OCI-LY7 (cell line): Measurements from ENCODE around the gene NME2. TPM values are rescaled to one million over a fixed set of nuclear protein-coding genes. Genes with fewer than 3 reads are reported as not detected.

Experiments used
- BruUV-seq: library from RNA; stranded (reverse); fragments of 400-500 nt; replicated peaks from 2 replicates; lab custom pipeline; 2021; lab: Mats Ljungman, UMichigan
- CTCF ChIA-PET: fragments of 300-600 bp; sonication (Branson Sonifier 250); formaldehyde crosslinking; loops from one replicate; lab custom pipeline; 2022; ENCODE audit warnings: antibody characterized with exemption; ENCODE audit not compliant: unreplicated experiment; lab: Charles Lee
- POLR2A ChIA-PET: fragments of 300-600 bp; sonication (Branson Sonifier 250); formaldehyde crosslinking; loops from one replicate; lab custom pipeline; 2022; ENCODE audit warnings: antibody characterized with exemption; lab: Charles Lee
- DNase-seq: peaks from one replicate; pipeline ENCODE4 v3.0.0-alpha.2; 2015; ENCODE audit warnings: low spot score
- H2AFZ ChIP-seq: fragments of 200-600 bp; sonication (generic), shearing (Covaris generic); 2 replicates; pipeline ENCODE4 v1.6.1; 2014; ENCODE audit warnings: mild to moderate bottlenecking, antibody characterized with exemption, low read length, moderate library complexity
- H3K27ac ChIP-seq: fragments of 200-600 bp; sonication (generic); 2 replicates; pipeline ENCODE4 v1.5.1; 2014; ENCODE audit warnings: mixed run types, low read depth, mild to moderate bottlenecking, moderate library complexity, low read length, inconsistent platforms; ENCODE audit not compliant: poor library complexity, severe bottlenecking
- H3K36me3 ChIP-seq: fragments of 200-600 bp; sonication (generic); 2 replicates; pipeline ENCODE4 v1.6.1; 2014; ENCODE audit warnings: mild to moderate bottlenecking, antibody characterized with exemption, low read length, moderate library complexity, mixed read lengths; ENCODE audit not compliant: insufficient read depth
- H3K4me1 ChIP-seq: fragments of 200-600 bp; sonication (generic); 2 replicates; pipeline ENCODE4 v1.5.1; 2014; ENCODE audit warnings: mild to moderate bottlenecking, low read length; ENCODE audit not compliant: insufficient read depth, poor library complexity, severe bottlenecking
- H3K4me2 ChIP-seq: fragments of 200-600 bp; sonication (generic); 2 replicates; pipeline ENCODE4 v1.6.1; 2014; ENCODE audit warnings: mild to moderate bottlenecking, low read length
- H3K4me3 ChIP-seq: fragments of 200-600 bp; sonication (generic); 2 replicates; pipeline ENCODE4 v1.5.1; 2014; ENCODE audit warnings: mild to moderate bottlenecking, low read depth, low read length; ENCODE audit not compliant: poor library complexity, severe bottlenecking
- H3K79me2 ChIP-seq: fragments of 200-600 bp; sonication (generic); 2 replicates; pipeline ENCODE4 v1.6.1; 2016; ENCODE audit warnings: low read depth, mild to moderate bottlenecking, low read length, moderate library complexity, mixed read lengths; ENCODE audit not compliant: insufficient read depth
- H3K9me2 ChIP-seq: fragments of 200-600 bp; sonication (generic); 2 replicates; pipeline ENCODE4 v1.6.1; 2016; ENCODE audit warnings: mild to moderate bottlenecking, low read length, mixed read lengths; ENCODE audit not compliant: insufficient read depth
- H3K9me3 ChIP-seq: fragments of 200-600 bp; sonication (generic); 2 replicates; pipeline ENCODE4 v1.6.1; 2014; ENCODE audit warnings: mild to moderate bottlenecking, mixed run types, low read length, mixed read lengths
- H4K20me1 ChIP-seq: fragments of 200-600 bp; sonication (generic); 2 replicates; pipeline ENCODE4 v1.6.1; 2014; ENCODE audit warnings: mild to moderate bottlenecking, antibody characterized with exemption, low read length, moderate library complexity, mixed read lengths; ENCODE audit not compliant: insufficient read depth
- CTCF ChIP-seq: fragments of 200-600 bp; sonication (generic); conservative IDR thresholded peaks from 2 replicates; pipeline ENCODE4 v1.5.1; 2014; ENCODE audit warnings: mild to moderate bottlenecking, antibody characterized with exemption, low read length, moderate library complexity, mixed read lengths
- EZH2phosphoT487 ChIP-seq: fragments of 200-600 bp; sonication (generic); IDR thresholded peaks from 2 replicates; pipeline ENCODE4 v1.6.1; 2018; ENCODE audit warnings: low read depth, borderline replicate concordance, mild to moderate bottlenecking, mixed run types, antibody characterized with exemption, low read length, moderate library complexity, mixed read lengths
- intact Hi-C: fragments of 100-400 bp; cut with micrococcal nuclease; formaldehyde crosslinking; loops from one replicate; pipeline ENCODE4 v1.10.0; 2022; ENCODE audit not compliant: unreplicated experiment
- total RNA-seq, 2 experiments: library from RNA; depleted of rRNA in 1 of 2; stranded (reverse); fragments of >200 nt in 1 of 2; shearing (Covaris generic) in 1 of 2; gene quantifications; 2 replicates each; pipeline ENCODE4 v1.2.3, GENCODE V29; 2014 to 2022

NME2 gene
- total RNA-seq, 2 experiments from 2014 or later, result 369 to 582 TPM

GRCh38 chr17:51155416-51155815, 10.8 kb upstream of the NME2 start:
- peaks cover 56% of the 10 kb centered on the region for H3K36me3 ChIP-seq
- H3K79me2 ChIP-seq, result peaks cover 55% of the 10 kb centered on the region
- intact Hi-C loops, result no loop called here
- H3K4me1 ChIP-seq, result peaks cover 21% of the 10 kb centered on the region
- H2AFZ ChIP-seq, result no peak overlapping the region
- no peak for TF ChIP-seq CTCF
- TF ChIP-seq EZH2phosphoT487, result no peak
- POLR2A ChIA-PET, result interaction anchor here (0.6 to 1.7 kb wide), 3 partner anchors 9 to 289 kb away, joined by 3 to 4 read pairs (median 4); partner anchors contain the start of gene TOB1
- no peak overlapping the region for H3K27ac ChIP-seq
- peak overlapping the region; percentile 91 for H3K4me3 ChIP-seq
- peaks cover 10% of the 10 kb centered on the region; the same call in 1 of the 2 replicates for H4K20me1 ChIP-seq
- CTCF ChIA-PET, result no interaction called here
- H3K4me2 ChIP-seq, result peak overlapping the region; percentile 90
- H3K9me3 ChIP-seq, result no peaks in the 10 kb centered on the region
- no TSS peak for BruUV-seq
- DNase-seq, result no peak
- H3K9me2 ChIP-seq, result no peaks in the 10 kb centered on the region

GRCh38 chr17:51159604-51160003, 6.6 kb upstream of the NME2 start:
- Histone ChIP-seq H3K4me3 (no peak overlapping the region), H3K4me1 (peaks cover 12% of the 10 kb centered on the region), H3K9me3 (no peaks in the 10 kb centered on the region), H3K9me2 (no peaks in the 10 kb centered on the region), H3K27ac (no peak overlapping the region), H4K20me1 (peaks cover 10% of the 10 kb centered on the region; the same call in 1 of the 2 replicates), H2AFZ (no peak overlapping the region), H3K36me3 (peaks cover 86% of the 10 kb centered on the region), H3K79me2 (peaks cover 44% of the 10 kb centered on the region), H3K4me2 (no peak overlapping the region)
- TF ChIP-seq CTCF, result no peak
- TF ChIP-seq EZH2phosphoT487, result no peak
- no peak for DNase-seq
- CTCF ChIA-PET, result no interaction called here
- no TSS peak for BruUV-seq
- POLR2A ChIA-PET, result no interaction called here
- intact Hi-C loops, result no loop called here

GRCh38 chr17:51161541-51161940, 4.7 kb upstream of the NME2 start:
- Histone ChIP-seq H3K4me3 (no peak overlapping the region), H3K79me2 (peaks cover 25% of the 10 kb centered on the region), H4K20me1 (peaks cover 5% of the 10 kb centered on the region; the same call in 1 of the 2 replicates), H3K4me1 (peaks cover 10% of the 10 kb centered on the region), H3K36me3 (peaks cover 73% of the 10 kb centered on the region), H3K9me2 (no peaks in the 10 kb centered on the region), H2AFZ (no peak overlapping the region), H3K27ac (no peak overlapping the region), H3K4me2 (no peak overlapping the region), H3K9me3 (no peaks in the 10 kb centered on the region)
- TF ChIP-seq EZH2phosphoT487, result no peak
- TF ChIP-seq CTCF, result no peak
- intact Hi-C loops, result no loop called here
- DNase-seq, result no peak
- CTCF ChIA-PET, result no interaction called here
- TSS peak; percentile 57 for BruUV-seq
- POLR2A ChIA-PET, result interaction anchor here (1.8 kb wide), 1 partner anchor 8 kb away, joined by 13 read pairs; the partner anchor contains the start of gene NME1
